ENCODE measurements around the gene ITPA. TPM values are rescaled to one million over a fixed set of nuclear protein-coding genes. Genes with fewer than 3 reads are reported as not detected.

Gene ITPA
- total RNA-seq, 1 experiment from 2014 or later = 59.3 TPM

Other genes with a start within 250 kb of the ITPA start
- not detected in 2 replicates for gene GNRH2, start 165.9 kb upstream of the ITPA start, total RNA-seq (2014; rRNA removed; shearing (Covaris generic))
- 53.2 and 83.0 TPM in 2 replicates for gene MRPS26, start 163.4 kb upstream of the ITPA start, total RNA-seq (2014; rRNA removed; shearing (Covaris generic))
- not detected in 2 replicates for gene OXT, start 137.9 kb upstream of the ITPA start, total RNA-seq (2014; rRNA removed; shearing (Covaris generic))
- gene AVP, start 124.8 kb upstream of the ITPA start, total RNA-seq (2014; rRNA removed; shearing (Covaris generic)) = not detected in 2 replicates
- gene FASTKD5, start 49.6 kb upstream of the ITPA start, total RNA-seq (2014; rRNA removed; shearing (Covaris generic)) = 15.5 and 26.3 TPM in 2 replicates
- gene UBOX5, start 49.6 kb upstream of the ITPA start, total RNA-seq (2014; rRNA removed; shearing (Covaris generic)) = 3.7 and 4.2 TPM in 2 replicates
- 3.9 and 6.1 TPM in 2 replicates for gene LZTS3, start 35.9 kb upstream of the ITPA start, total RNA-seq (2014; rRNA removed; shearing (Covaris generic))
- gene DDRGK1, start 4.8 kb upstream of the ITPA start, total RNA-seq (2014; rRNA removed; shearing (Covaris generic)) = 28.2 and 29.1 TPM in 2 replicates
- gene SLC4A11, start 29.7 kb downstream of the ITPA start, total RNA-seq (2014; rRNA removed; shearing (Covaris generic)) = 0.24 TPM in 1 of 2 replicates, not detected in the other
- gene DNAAF9, start 198.2 kb downstream of the ITPA start, total RNA-seq (2014; rRNA removed; shearing (Covaris generic)) = 9.4 and 12.3 TPM in 2 replicates